GM23248 (cell line): ENCODE measurements around the gene UGT1A4. TPM values are rescaled to one million over a fixed set of nuclear protein-coding genes. Genes with fewer than 3 reads are reported as not detected.

ENCODE experiments used
- DNase-seq: peaks from one replicate; pipeline ENCODE4 v3.0.0-alpha.2; 2015
- H2AFZ ChIP-seq: fragments of 200-600 bp; sonication (generic); 2 replicates; pipeline ENCODE4 v1.6.1; 2016; ENCODE audit warnings: antibody characterized with exemption
- H3F3A ChIP-seq: fragments of 200-600 bp; sonication (generic); 2 replicates; pipeline ENCODE4 v1.6.1; 2016; ENCODE audit warnings: mild to moderate bottlenecking, antibody characterized with exemption, mixed run types; ENCODE audit not compliant: insufficient read depth
- H3K27ac ChIP-seq: fragments of 200-600 bp; sonication (generic); 2 replicates; pipeline ENCODE4 v1.5.1; 2016; ENCODE audit warnings: mild to moderate bottlenecking
- H3K27me3 ChIP-seq: fragments of 200-600 bp; sonication (generic); replicated peaks from 2 replicates; pipeline ENCODE4 v1.6.1; 2016; ENCODE audit warnings: mild to moderate bottlenecking; ENCODE audit not compliant: insufficient read depth
- H3K36me3 ChIP-seq: fragments of 200-600 bp; sonication (generic); 2 replicates; pipeline ENCODE4 v1.6.1; 2016; ENCODE audit warnings: low read depth, mild to moderate bottlenecking
- H3K4me1 ChIP-seq: fragments of 200-600 bp; sonication (generic); 2 replicates; pipeline ENCODE4 v1.6.1; 2016; ENCODE audit warnings: mild to moderate bottlenecking; ENCODE audit not compliant: insufficient read depth
- H3K4me2 ChIP-seq: fragments of 200-600 bp; sonication (generic); one replicate; pipeline ENCODE4 v1.6.1; 2016; ENCODE audit warnings: mild to moderate bottlenecking; ENCODE audit not compliant: unreplicated experiment
- H3K4me3 ChIP-seq: fragments of 200-600 bp; sonication (generic); 2 replicates; pipeline ENCODE4 v1.5.1; 2016; ENCODE audit warnings: mild to moderate bottlenecking
- H3K79me2 ChIP-seq: fragments of 200-600 bp; sonication (generic); 2 replicates; pipeline ENCODE4 v1.6.1; 2016; ENCODE audit warnings: mild to moderate bottlenecking; ENCODE audit not compliant: insufficient read depth
- H3K9ac ChIP-seq: fragments of 200-600 bp; sonication (generic); 2 replicates; pipeline ENCODE4 v1.6.1; 2016; ENCODE audit warnings: mild to moderate bottlenecking
- H3K9me2 ChIP-seq: fragments of 200-600 bp; sonication (generic); 2 replicates; pipeline ENCODE4 v1.6.1; 2016; ENCODE audit warnings: mixed run types, mild to moderate bottlenecking, moderate library complexity; ENCODE audit not compliant: insufficient read depth
- H3K9me3 ChIP-seq: fragments of 200-600 bp; sonication (generic); one replicate; pipeline ENCODE4 v1.6.1; 2017; ENCODE audit warnings: low read depth
- H4K20me1 ChIP-seq: fragments of 200-600 bp; sonication (generic); 2 replicates; pipeline ENCODE4 v1.6.0; 2016; ENCODE audit not compliant: insufficient read depth
- EZH2 ChIP-seq: fragments of 200-600 bp; sonication (generic); IDR thresholded peaks from 2 replicates; pipeline ENCODE4 v1.6.1; 2018; ENCODE audit warnings: antibody characterized with exemption, mild to moderate bottlenecking; ENCODE audit not compliant: insufficient read depth, poor library complexity, severe bottlenecking
- EZH2phosphoT487 ChIP-seq: fragments of 200-600 bp; sonication (generic); IDR thresholded peaks from 2 replicates; pipeline ENCODE4 v1.6.1; 2018; ENCODE audit warnings: antibody characterized with exemption, moderate library complexity, mild to moderate bottlenecking, low read depth; ENCODE audit not compliant: insufficient read depth
- WGBS, 2 experiments: methylation state at CpG; one replicate each; pipeline ENCODE4 v1.1.6; 2015 to 2017; ENCODE audit warnings: low lambda C conversion rate in 2 of 2, low coverage in 1 of 2; ENCODE audit errors: missing lambda C conversion rate in 2 of 2; 5-methylcytosine and 5-hydroxymethylcytosine counted together
- in situ Hi-C: fragments of 300-500 bp; cut with MboI; formaldehyde crosslinking; loops from 2 replicates; pipeline ENCODE4 v1.15.0; 2020
- polyA plus RNA-seq: library from polyadenylated mRNA; unstranded; fragments of >200 nt; fragmentation: Nextera tagmentation; extraction: Ambion mirVana; gene quantifications from 2 replicates; pipeline ENCODE4 v1.2.1, GENCODE V29; 2016
- total RNA-seq: library from RNA; depleted of rRNA; stranded (reverse); fragments of >200 nt; shearing (Covaris generic); gene quantifications from 2 replicates; pipeline ENCODE4 v1.2.3, GENCODE V29; 2014

The UGT1A4 gene
- total and polyA plus RNA-seq, 2 experiments from 2014 or later, result not detected

GRCh38 chr2:233794128-233794658 is 75.7 kb downstream of the UGT1A4 start:
- in situ Hi-C loops, result no loop called here
- no peak overlapping the region for H3K4me3 ChIP-seq
- no peaks in the 10 kb centered on the region for H3K36me3 ChIP-seq
- H3K4me1 ChIP-seq, result no peaks in the 10 kb centered on the region
- 50 to 53% methylated on average over 17 of the region's 17 CpGs for WGBS, 2 experiments
- no peaks in the 10 kb centered on the region for H3K79me2 ChIP-seq
- peaks cover 25% of the 10 kb centered on the region; the same call in 1 of the 2 replicates for H3K27me3 ChIP-seq
- H3K9me2 ChIP-seq, result no peaks in the 10 kb centered on the region
- no peak overlapping the region for H3K9ac ChIP-seq
- no peaks in the 10 kb centered on the region for H3K9me3 ChIP-seq
- H2AFZ ChIP-seq, result no peak overlapping the region
- H3K4me2 ChIP-seq, result no peak overlapping the region
- TF ChIP-seq EZH2phosphoT487, result no peak
- no peak for TF ChIP-seq EZH2
- H3K27ac ChIP-seq, result no peak overlapping the region
- H4K20me1 ChIP-seq, result no peaks in the 10 kb centered on the region
- DNase-seq, result no peak
- no peaks in the 10 kb centered on the region for H3F3A ChIP-seq

- no peak overlapping the region for H2AFZ ChIP-seq
- no peaks in the 10 kb centered on the region for H3K9me2 ChIP-seq
- H3K9me3 ChIP-seq, result no peaks in the 10 kb centered on the region
- no peaks in the 10 kb centered on the region for H3K79me2 ChIP-seq
- no peak for DNase-seq
- no peak overlapping the region for H3K4me3 ChIP-seq
- H3K27me3 ChIP-seq, result peaks cover 25% of the 10 kb centered on the region; the same call in 1 of the 2 replicates
- H3K4me1 ChIP-seq, result no peaks in the 10 kb centered on the region
- no peaks in the 10 kb centered on the region for H3F3A ChIP-seq
- H3K36me3 ChIP-seq, result no peaks in the 10 kb centered on the region
- no peaks in the 10 kb centered on the region for H4K20me1 ChIP-seq
- in situ Hi-C loops, result no loop called here
- no peak overlapping the region for H3K4me2 ChIP-seq
- no peak for TF ChIP-seq EZH2
- no peak for TF ChIP-seq EZH2phosphoT487
- no peak overlapping the region for H3K27ac ChIP-seq
- no peak overlapping the region for H3K9ac ChIP-seq
- 66 to 71% methylated on average over 12 to 13 of the region's 13 CpGs for WGBS, 2 experiments
These were observed 77.2 kb downstream of the UGT1A4 start for GRCh38 chr2:233795735-233796171.

GRCh38 chr2:233796254-233796653 is 77.7 kb downstream of the UGT1A4 start:
- TF ChIP-seq EZH2 (no peak), EZH2phosphoT487 (no peak)
- 17 to 20% methylated on average over 7 to 9 of the region's 9 CpGs for WGBS, 2 experiments
- in situ Hi-C loops, result no loop called here

GRCh38 chr2:233798335-233799086 is 80.0 kb downstream of the UGT1A4 start:
- no peaks in the 10 kb centered on the region for H3K9me2 ChIP-seq
- TF ChIP-seq EZH2 (no peak), EZH2phosphoT487 (no peak)
- no peak overlapping the region for H3K27ac ChIP-seq
- no peaks in the 10 kb centered on the region for H3K79me2 ChIP-seq
- no peak overlapping the region for H3K4me3 ChIP-seq
- no peak overlapping the region for H3K4me2 ChIP-seq
- no peaks in the 10 kb centered on the region for H3K36me3 ChIP-seq
- no peaks in the 10 kb centered on the region for H3K9me3 ChIP-seq
- H3F3A ChIP-seq, result no peaks in the 10 kb centered on the region
- H3K4me1 ChIP-seq, result no peaks in the 10 kb centered on the region
- 28 to 32% methylated on average over 14 of the region's 14 CpGs for WGBS, 2 experiments
- H4K20me1 ChIP-seq, result no peaks in the 10 kb centered on the region
- in situ Hi-C loops, result no loop called here
- no peak overlapping the region for H2AFZ ChIP-seq
- no peak for DNase-seq
- peaks cover 23% of the 10 kb centered on the region for H3K27me3 ChIP-seq
- H3K9ac ChIP-seq, result no peak overlapping the region

More at GRCh38 chr2:233796254-233796653, 77.7 kb downstream of the UGT1A4 start:
- Histone ChIP-seq H4K20me1 (no peaks in the 10 kb centered on the region), H3K27ac (no peak overlapping the region), H3K4me2 (no peak overlapping the region), H3K27me3 (peaks cover 25% of the 10 kb centered on the region; the same call in 1 of the 2 replicates), H3K36me3 (no peaks in the 10 kb centered on the region), H3K79me2 (no peaks in the 10 kb centered on the region), H3K9me3 (no peaks in the 10 kb centered on the region), H3K9me2 (no peaks in the 10 kb centered on the region), H2AFZ (no peak overlapping the region), H3K4me3 (no peak overlapping the region), H3K4me1 (no peaks in the 10 kb centered on the region), H3K9ac (no peak overlapping the region), H3F3A (no peaks in the 10 kb centered on the region)
- DNase-seq, result no peak
